IPS-15b (cell line): ENCODE measurements around the gene MAST1.

Experiments used
- H3K27me3 ChIP-seq: one replicate; pipeline ENCODE4 v1.6.1; 2013; ENCODE audit warnings: low read length; ENCODE audit not compliant: control insufficient read depth, insufficient read depth
- H3K36me3 ChIP-seq: one replicate; pipeline ENCODE4 v1.6.1; 2013; ENCODE audit warnings: low read length; ENCODE audit not compliant: control insufficient read depth, insufficient read depth
- H3K4me1 ChIP-seq: one replicate; pipeline ENCODE4 v1.6.1; 2013; ENCODE audit warnings: mild to moderate bottlenecking, low read length; ENCODE audit not compliant: control insufficient read depth, insufficient read depth
- H3K4me3 ChIP-seq: one replicate; pipeline ENCODE4 v1.5.1; 2013; ENCODE audit warnings: low read depth, low read length
- H3K9ac ChIP-seq: one replicate; pipeline ENCODE4 v1.6.1; 2013; ENCODE audit warnings: low read depth, mild to moderate bottlenecking, low read length
- H3K9me3 ChIP-seq: one replicate; pipeline ENCODE4 v1.6.1; 2013; ENCODE audit warnings: mild to moderate bottlenecking, low read length; ENCODE audit not compliant: control insufficient read depth, insufficient read depth

MAST1 gene

GRCh38 chr19:12838182-12838885 lies at the start of gene MAST1:
Gene MAST1 (plus strand): TSS chr19:12838515. CDS start chr19:12838573, 58 bp downstream.
- Histone ChIP-seq H3K4me1 (peaks cover 5% of the 10 kb centered on the region), H3K36me3 (no peaks in the 10 kb centered on the region), H3K4me3 (peak within 1 kb of the TSS; percentile 55), H3K9ac (no peak within 1 kb of the TSS), H3K27me3 (peaks cover 16% of the 10 kb centered on the region), H3K9me3 (no peaks in the 10 kb centered on the region)

- Histone ChIP-seq H3K9ac (no peak overlapping the region), H3K4me1 (peaks cover 14% of the 10 kb centered on the region), H3K4me3 (peak overlapping the region; percentile 53)
These were observed 49.6 kb upstream of the MAST1 start for GRCh38 chr19:12788682-12789097.

GRCh38 chr19:12789098-12789903 lies 49.0 kb upstream of the MAST1 start:
- no peak overlapping the region for H3K9ac ChIP-seq
- H3K27me3 ChIP-seq: peaks cover 3% of the 10 kb centered on the region
- H3K36me3 ChIP-seq: no peaks in the 10 kb centered on the region
- peak overlapping the region; percentile 53 for H3K4me3 ChIP-seq
- no peaks in the 10 kb centered on the region for H3K9me3 ChIP-seq
- H3K4me1 ChIP-seq: peaks cover 15% of the 10 kb centered on the region

More at GRCh38 chr19:12788682-12789097, 49.6 kb upstream of the MAST1 start:
- Histone ChIP-seq H3K27me3 (peaks cover 3% of the 10 kb centered on the region), H3K36me3 (no peaks in the 10 kb centered on the region), H3K9me3 (no peaks in the 10 kb centered on the region)

- H3K4me1 ChIP-seq: peaks cover 14% of the 10 kb centered on the region
- H3K4me3 ChIP-seq: peak overlapping the region; percentile 87
- peaks cover 3% of the 10 kb centered on the region for H3K27me3 ChIP-seq
- no peaks in the 10 kb centered on the region for H3K36me3 ChIP-seq
- H3K9ac ChIP-seq: no peak overlapping the region
- H3K9me3 ChIP-seq: no peaks in the 10 kb centered on the region
These were observed 48.3 kb upstream of the MAST1 start for GRCh38 chr19:12789904-12790619.

- Histone ChIP-seq H3K9ac (no peak overlapping the region), H3K27me3 (peaks cover 3% of the 10 kb centered on the region)
These were observed 47.5 kb upstream of the MAST1 start for GRCh38 chr19:12790628-12791344.

GRCh38 chr19:12791345-12792050 lies 46.8 kb upstream of the MAST1 start, which contains the start of gene JUNB:
Gene JUNB (plus strand): TSS chr19:12791486. CDS start chr19:12791772, 286 bp downstream.
- Histone ChIP-seq H3K4me1 (peaks cover 22% of the 10 kb centered on the region), H3K4me3 (peak within 1 kb of the TSS; percentile 87), H3K36me3 (no peaks in the 10 kb centered on the region), H3K9ac (peak within 1 kb of the TSS; percentile 70), H3K9me3 (no peaks in the 10 kb centered on the region), H3K27me3 (peaks cover 3% of the 10 kb centered on the region)

More at GRCh38 chr19:12790628-12791344, 47.5 kb upstream of the MAST1 start:
- peak overlapping the region; percentile 87 for H3K4me3 ChIP-seq
- H3K4me1 ChIP-seq: peaks cover 16% of the 10 kb centered on the region
- H3K36me3 ChIP-seq: no peaks in the 10 kb centered on the region
- no peaks in the 10 kb centered on the region for H3K9me3 ChIP-seq

GRCh38 chr19:12792051-12792852 lies 46.1 kb upstream of the MAST1 start:
- Histone ChIP-seq H3K9me3 (no peaks in the 10 kb centered on the region), H3K27me3 (peaks cover 3% of the 10 kb centered on the region), H3K36me3 (no peaks in the 10 kb centered on the region), H3K4me1 (peaks cover 22% of the 10 kb centered on the region), H3K9ac (peak overlapping the region; percentile 70), H3K4me3 (peak overlapping the region; percentile 87)

- Histone ChIP-seq H3K9ac (peak overlapping the region; percentile 37), H3K36me3 (no peaks in the 10 kb centered on the region), H3K9me3 (no peaks in the 10 kb centered on the region), H3K27me3 (peaks cover 3% of the 10 kb centered on the region), H3K4me1 (peaks cover 22% of the 10 kb centered on the region), H3K4me3 (peak overlapping the region; percentile 87)
These were observed 45.4 kb upstream of the MAST1 start for GRCh38 chr19:12792853-12793289.

GRCh38 chr19:12793290-12794195 lies 44.8 kb upstream of the MAST1 start:
- peak overlapping the region; percentile 87 for H3K4me3 ChIP-seq
- H3K4me1 ChIP-seq: peaks cover 16% of the 10 kb centered on the region
- H3K9ac ChIP-seq: no peak overlapping the region
- no peaks in the 10 kb centered on the region for H3K36me3 ChIP-seq
- peaks cover 3% of the 10 kb centered on the region for H3K27me3 ChIP-seq
- H3K9me3 ChIP-seq: no peaks in the 10 kb centered on the region
